ENCODE data around the gene ADTRP. TPM values are rescaled to one million over a fixed set of nuclear protein-coding genes. Genes with fewer than 3 reads are reported as not detected.

The ADTRP gene
- total and polyA plus RNA-seq, 9 donors: 0.12 to 0.80 (median 0.34) TPM; not detected in 5

DNA sequence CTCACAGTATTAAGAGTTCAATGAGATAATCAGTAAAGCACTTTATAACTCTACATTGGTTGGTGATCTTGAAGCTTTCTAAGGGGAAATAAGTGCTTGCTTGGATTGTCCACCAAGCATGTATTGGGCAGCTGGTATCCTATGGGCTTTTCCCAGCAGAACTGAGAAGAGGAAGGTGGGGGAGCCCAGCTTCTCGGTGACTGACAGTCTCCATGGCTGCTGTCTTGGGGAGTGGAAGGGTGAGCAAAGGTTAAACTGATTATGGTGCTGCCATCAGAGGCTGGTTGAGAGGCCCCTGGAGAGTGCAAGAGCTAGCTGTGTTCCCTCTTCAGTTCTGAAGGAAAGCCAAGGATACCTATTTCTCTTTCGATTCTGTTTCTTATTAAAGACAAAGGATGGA is 35.5 kb upstream of the ADTRP start:
- intact Hi-C loops (cut with DNase I): no loop called here
- no peaks in the 10 kb centered on the region for H3K9me3 ChIP-seq
- TF ChIP-seq CTCF (IDR thresholded peaks at IDR 0.05) (no peak), POLR2A (IDR thresholded peaks at IDR 0.05) (no peak), EP300 (IDR thresholded peaks at IDR 0.05) (no peak)
- no peak overlapping the region for H3K27ac ChIP-seq
- DNase-seq: no peak
- H3K36me3 ChIP-seq: no peaks in the 10 kb centered on the region
- no peak overlapping the region for H3K4me3 ChIP-seq
- 89 to 95% (median 94%) methylated on average over 2 of the region's 2 CpGs for WGBS, 3 donors
- no peaks in the 10 kb centered on the region for H3K27me3 ChIP-seq
- peaks cover 9% of the 10 kb centered on the region for H3K4me1 ChIP-seq (ENCODE audit: insufficient read depth)

- DNase-seq: no peak
- Histone ChIP-seq H3K27ac (no peak overlapping the region), H3K4me3 (no peak overlapping the region), H3K4me1 (ENCODE audit: insufficient read depth) (peaks cover 9% of the 10 kb centered on the region), H3K27me3 (no peaks in the 10 kb centered on the region), H3K36me3 (no peaks in the 10 kb centered on the region), H3K9me3 (no peaks in the 10 kb centered on the region)
- intact Hi-C loops (cut with DNase I): no loop called here
- no peak for TF ChIP-seq CTCF (IDR thresholded peaks at IDR 0.05)
- TF ChIP-seq EP300 (IDR thresholded peaks at IDR 0.05): no peak
- TF ChIP-seq POLR2A (IDR thresholded peaks at IDR 0.05): no peak
- WGBS, 3 donors: 92 to 95% (median 93%) methylated on average over 4 of the region's 4 CpGs
Measured at GRCh38 chr6:11813606-11814005, 35.0 kb upstream of the ADTRP start.

DNA sequence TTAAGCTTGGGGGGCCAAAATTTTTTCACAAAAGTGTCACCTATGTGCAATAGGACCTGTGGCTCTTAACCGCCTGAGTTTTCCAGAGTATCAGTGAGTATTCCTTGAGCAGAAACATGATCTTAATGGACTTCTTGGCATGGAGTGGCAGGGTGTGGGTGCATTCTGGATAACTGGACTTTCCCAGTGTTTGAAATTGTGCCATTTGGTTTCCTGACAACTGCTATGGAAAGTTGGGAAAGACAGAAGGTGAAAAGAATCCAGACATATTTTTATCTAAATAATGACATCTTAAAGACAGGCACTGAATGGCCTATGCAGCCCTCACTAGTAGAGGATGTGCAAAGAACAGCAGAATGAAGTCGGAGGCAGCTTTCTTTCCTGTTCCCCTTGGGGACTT is 34.3 kb upstream of the ADTRP start:
- Histone ChIP-seq H3K9me3 (no peaks in the 10 kb centered on the region), H3K4me1 (ENCODE audit: insufficient read depth) (peaks cover 9% of the 10 kb centered on the region), H3K27me3 (no peaks in the 10 kb centered on the region), H3K27ac (no peak overlapping the region), H3K36me3 (no peaks in the 10 kb centered on the region), H3K4me3 (no peak overlapping the region)
- WGBS, 3 donors: 85 to 98% (median 97%) methylated on average over 2 of the region's 2 CpGs
- intact Hi-C loops (cut with DNase I): no loop called here
- DNase-seq: no peak
- TF ChIP-seq EP300 (IDR thresholded peaks at IDR 0.05) (no peak), POLR2A (IDR thresholded peaks at IDR 0.05) (no peak), CTCF (IDR thresholded peaks at IDR 0.05) (no peak)

DNA sequence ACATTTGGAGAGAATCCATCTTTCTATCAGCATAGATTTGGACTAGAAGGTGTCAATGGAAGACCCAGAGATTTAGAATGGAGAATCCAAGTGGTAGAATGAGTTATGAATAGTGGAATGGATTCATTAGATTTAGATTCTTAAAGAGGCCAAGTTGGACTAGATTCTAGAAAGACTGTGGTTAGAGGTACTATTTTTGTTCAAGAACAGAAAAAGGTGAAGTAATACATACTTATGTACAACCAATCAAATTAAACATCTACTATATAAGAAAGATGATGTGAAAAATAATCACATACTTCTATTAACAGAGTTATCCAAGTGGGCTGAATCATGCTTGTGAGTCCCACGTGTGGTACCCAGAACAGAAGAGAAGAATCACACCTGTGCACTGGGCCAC is 33.8 kb upstream of the ADTRP start:
- Histone ChIP-seq H3K4me1 (ENCODE audit: insufficient read depth) (peaks cover 9% of the 10 kb centered on the region), H3K27me3 (no peaks in the 10 kb centered on the region), H3K9me3 (no peaks in the 10 kb centered on the region), H3K27ac (no peak overlapping the region), H3K4me3 (no peak overlapping the region), H3K36me3 (no peaks in the 10 kb centered on the region)
- WGBS, 3 donors: 74 to 82% (median 81%) methylated on average over 1 of the region's 1 CpG
- TF ChIP-seq EP300 (IDR thresholded peaks at IDR 0.05): no peak
- intact Hi-C loops (cut with DNase I): no loop called here
- DNase-seq: no peak

DNA sequence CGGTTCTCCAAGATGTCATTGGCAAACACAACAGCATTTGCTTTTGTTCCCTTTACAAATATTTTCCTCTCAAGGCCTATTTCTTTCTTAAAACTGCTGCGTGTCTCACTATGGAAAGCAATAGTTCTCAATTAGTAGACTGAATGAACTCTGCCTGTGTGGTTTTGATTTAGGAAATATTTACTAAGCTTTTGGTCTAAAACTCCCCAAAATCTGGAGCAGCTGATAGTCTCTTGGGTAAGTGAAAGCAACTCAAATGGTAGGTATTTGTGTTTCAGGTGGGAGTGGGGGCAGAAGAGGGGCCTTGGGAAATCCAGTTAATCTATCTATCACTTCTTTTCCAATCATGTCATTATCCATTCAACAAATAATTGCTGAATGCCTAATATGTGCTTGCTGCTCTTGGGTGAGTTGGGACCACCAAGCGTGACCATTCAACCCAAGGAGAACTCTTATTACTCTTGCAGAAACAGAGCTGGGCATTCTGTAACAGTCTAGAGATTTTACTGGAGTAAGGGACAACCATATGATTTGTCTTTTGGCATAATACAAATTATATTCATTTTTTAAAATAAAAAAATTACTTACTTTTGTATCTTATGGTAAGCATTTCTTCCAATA is 33.2 kb upstream of the ADTRP start:
- intact Hi-C loops (cut with DNase I): no loop called here

More for the DNA sequence above, 33.2 kb upstream of the ADTRP start:
- Histone ChIP-seq H3K9me3 (no peaks in the 10 kb centered on the region), H3K4me1 (ENCODE audit: insufficient read depth) (peaks cover 9% of the 10 kb centered on the region), H3K4me3 (no peak overlapping the region), H3K27ac (no peak overlapping the region), H3K27me3 (no peaks in the 10 kb centered on the region), H3K36me3 (no peaks in the 10 kb centered on the region)
- TF ChIP-seq POLR2A (IDR thresholded peaks at IDR 0.05): no peak
- TF ChIP-seq CTCF (IDR thresholded peaks at IDR 0.05): no peak
- no peak for TF ChIP-seq EP300 (IDR thresholded peaks at IDR 0.05)
- DNase-seq: no peak
- 59 to 76% (median 71%) methylated on average over 3 of the region's 3 CpGs for WGBS, 3 donors

All from ovary (tissue), 9 donors.